Measurements from ENCODE around the gene SNX9.
"Not testable (repeated sequence)": the region's sequence is repeated elsewhere in the genome, so short reads cannot be mapped to it uniquely, and the experiment has no call there.

SNX9 gene

DNA sequence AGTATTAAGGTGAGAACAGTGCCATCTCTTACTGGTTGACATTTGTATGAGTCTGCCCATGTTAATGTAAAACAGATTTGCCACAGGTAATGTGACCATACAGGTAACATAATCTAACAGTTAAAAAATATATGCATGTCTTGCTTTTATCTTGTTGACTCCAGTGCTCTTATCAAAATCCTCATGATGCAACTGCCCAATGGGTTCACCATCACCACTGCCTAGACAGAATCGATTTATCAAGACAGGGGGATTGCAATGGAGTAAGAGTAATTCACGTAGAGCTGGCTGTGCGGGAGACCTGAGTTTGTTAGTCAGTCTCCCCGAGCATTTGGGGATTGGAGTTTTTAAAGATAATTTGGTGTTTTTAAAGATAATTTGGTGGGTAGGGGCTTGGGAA is 19.2 kb downstream of the SNX9 start:
- no peak overlapping the region; the same call in 1 of the 2 replicates for H3K27ac ChIP-seq
- TF ChIP-seq, protein P1, sequence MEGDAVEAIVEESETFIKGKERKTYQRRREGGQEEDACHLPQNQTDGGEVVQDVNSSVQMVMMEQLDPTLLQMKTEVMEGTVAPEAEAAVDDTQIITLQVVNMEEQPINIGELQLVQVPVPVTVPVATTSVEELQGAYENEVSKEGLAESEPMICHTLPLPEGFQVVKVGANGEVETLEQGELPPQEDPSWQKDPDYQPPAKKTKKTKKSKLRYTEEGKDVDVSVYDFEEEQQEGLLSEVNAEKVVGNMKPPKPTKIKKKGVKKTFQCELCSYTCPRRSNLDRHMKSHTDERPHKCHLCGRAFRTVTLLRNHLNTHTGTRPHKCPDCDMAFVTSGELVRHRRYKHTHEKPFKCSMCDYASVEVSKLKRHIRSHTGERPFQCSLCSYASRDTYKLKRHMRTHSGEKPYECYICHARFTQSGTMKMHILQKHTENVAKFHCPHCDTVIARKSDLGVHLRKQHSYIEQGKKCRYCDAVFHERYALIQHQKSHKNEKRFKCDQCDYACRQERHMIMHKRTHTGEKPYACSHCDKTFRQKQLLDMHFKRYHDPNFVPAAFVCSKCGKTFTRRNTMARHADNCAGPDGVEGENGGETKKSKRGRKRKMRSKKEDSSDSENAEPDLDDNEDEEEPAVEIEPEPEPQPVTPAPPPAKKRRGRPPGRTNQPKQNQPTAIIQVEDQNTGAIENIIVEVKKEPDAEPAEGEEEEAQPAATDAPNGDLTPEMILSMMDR (conservative IDR thresholded peaks at IDR 0.05), result no peak
- no peak for TF ChIP-seq ZFX (IDR thresholded peaks at IDR 0.05)

DNA sequence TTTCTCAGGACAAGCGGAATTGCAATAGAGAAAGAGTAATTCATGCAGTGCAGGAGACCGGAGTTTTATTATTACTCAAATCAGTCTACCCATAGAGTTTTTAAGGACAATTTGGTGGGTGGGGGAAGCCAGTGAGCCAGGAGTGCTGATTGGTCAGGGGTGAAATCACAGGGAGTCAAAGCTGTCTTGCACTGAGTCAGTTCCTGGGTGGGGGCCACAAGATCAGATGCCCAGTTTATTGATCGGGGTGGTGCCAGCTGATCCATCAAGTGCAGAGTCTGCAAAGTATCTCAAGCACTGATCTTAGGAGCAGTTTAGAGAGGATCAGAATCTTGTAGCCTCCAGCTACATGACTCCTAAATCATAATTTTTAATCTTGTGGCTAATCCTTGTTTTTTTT is 21.1 kb downstream of the SNX9 start:
- not testable (repeated sequence) for H3K27ac ChIP-seq

DNA sequence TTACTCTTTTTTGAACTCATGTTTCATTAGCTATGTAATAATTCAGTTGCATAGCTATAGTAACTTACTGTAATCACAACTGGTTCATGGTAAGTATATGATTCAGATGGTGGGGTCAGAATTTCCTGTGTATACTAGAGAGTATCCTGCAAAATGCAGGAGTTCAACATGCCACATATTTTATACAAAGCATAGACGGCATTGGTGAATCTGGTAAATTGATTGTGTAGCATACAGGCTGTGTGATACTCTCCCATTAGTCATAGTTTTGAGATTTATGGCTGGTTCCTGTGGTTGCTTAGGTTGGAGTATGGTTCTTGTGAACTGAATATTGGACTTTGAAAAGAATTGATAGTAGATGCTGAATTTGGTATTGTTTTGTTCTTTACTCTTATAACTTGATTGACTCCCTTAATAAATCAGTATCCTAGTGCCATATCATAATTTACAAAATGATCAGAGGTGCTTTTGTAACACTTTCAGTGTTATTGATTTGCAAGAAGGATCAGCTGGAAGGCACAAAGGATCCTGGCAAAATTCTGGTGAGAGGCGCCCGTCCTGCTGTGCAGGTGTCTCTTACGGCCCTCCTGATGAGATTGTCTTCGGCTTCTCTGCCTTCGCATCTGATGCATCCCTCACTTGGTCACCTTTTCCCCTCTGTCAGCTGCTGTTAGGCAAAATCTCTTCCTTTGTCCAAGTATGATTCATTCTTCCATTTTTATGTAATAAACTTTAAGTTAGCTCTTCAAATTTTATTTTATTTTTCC is 22.6 kb downstream of the SNX9 start:
- no peak overlapping the region for H3K27ac ChIP-seq
- no peak for TF ChIP-seq ZFX (IDR thresholded peaks at IDR 0.05)
- TF ChIP-seq, protein P1 (conservative IDR thresholded peaks at IDR 0.05), result no peak

DNA sequence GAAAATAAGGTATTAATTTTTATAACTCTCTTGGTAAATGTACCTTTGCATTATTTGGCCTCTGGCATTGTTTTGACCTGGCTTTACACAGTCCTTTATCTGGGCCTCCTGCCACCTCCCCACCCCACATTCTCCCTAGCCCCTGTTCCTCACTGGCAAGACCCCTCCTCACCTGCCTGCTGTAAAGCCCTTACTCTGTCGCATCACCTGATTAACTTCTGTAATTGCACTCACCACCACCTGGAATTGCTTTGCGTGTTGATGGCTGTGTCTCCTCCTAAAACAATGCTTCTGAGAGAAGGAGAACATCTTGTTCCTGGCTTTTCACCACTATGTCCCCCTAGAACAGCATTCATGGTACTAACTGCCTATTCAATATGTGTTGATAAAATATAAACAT is 24.8 kb downstream of the SNX9 start:
- H3K27ac ChIP-seq, result no peak overlapping the region
- no peak for TF ChIP-seq ZFX (IDR thresholded peaks at IDR 0.05)
- TF ChIP-seq, protein P1 (conservative IDR thresholded peaks at IDR 0.05), result no peak

DNA sequence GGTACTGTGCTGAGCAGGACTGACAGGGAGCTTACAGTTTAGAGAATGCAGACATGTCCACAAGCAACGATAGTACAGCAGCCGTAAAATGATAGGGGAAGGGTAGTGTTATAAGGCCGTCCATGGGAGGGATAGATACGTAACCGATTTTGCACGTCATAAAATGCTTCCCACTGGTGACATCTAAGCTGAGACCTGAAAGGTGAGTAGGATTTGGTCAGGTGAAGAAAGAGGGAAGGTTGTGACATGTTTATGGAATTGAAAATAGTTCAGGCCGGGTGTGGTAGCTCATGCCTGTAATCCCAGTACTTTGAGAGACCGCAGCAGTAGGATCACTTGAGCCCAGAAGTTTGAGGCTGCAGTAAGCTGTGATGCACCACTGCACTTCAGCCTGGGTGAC is 25.6 kb downstream of the SNX9 start:
- no peak overlapping the region for H3K27ac ChIP-seq
- TF ChIP-seq ZFX (IDR thresholded peaks at IDR 0.05), result no peak
- TF ChIP-seq, protein P1 (conservative IDR thresholded peaks at IDR 0.05), result no peak

DNA sequence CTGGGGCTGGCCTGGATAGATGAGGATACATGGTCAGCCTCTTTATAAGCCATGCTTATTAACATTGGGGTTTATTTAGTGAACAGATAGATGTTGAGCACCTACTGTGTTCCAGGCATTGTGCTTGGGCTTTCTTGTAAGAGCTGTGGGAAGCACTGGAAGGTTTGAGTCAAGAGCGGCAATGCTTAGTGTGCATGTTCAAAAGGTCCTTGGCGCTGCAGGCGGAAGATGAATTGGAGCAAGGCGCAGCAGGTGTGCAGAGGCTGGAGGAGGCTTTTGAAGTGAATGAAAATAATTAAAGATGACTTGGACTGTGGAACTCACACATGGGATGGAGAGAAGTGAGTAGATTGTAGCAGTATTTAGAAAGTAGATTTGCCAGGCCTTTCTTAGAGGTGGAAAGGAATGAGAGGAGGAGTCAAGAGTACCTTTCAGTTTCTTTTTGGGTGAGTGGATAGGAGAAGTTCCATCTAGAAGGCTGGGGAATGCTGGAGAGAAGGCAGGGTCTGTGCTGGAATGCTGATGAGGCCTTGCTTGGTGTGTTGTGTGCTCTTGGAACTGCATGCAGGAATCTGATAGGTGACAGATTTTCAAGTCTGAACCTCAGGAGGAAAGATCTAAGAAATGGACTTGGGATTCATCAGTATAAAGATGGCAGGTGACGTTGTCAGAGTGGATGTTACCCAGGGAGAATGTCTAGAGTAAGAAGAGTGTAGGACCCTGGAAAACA is 26.4 kb downstream of the SNX9 start:
- H3K27ac ChIP-seq, result no peak overlapping the region
- TF ChIP-seq ZFX (IDR thresholded peaks at IDR 0.05), result no peak
- TF ChIP-seq, protein P1 (conservative IDR thresholded peaks at IDR 0.05), result no peak

DNA sequence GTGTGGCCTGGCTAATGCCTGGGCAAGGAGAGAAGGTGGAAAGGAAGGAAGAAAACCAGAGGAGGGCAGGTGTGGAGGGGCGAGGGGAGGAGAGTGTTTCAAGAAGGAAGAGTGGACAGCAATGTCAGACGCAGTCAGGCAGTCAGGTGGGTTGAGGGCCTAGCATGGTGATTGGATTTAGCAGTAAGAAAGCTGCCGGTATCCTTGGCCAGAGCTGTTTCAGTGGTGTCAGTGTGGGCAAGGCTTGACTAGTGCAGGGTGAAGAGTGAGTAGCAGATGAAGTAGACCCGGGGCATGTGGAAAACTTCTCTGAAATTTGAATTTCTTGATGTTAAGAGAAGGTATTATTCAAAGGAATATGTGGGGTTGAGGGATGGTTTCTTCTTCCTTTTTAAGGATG is 27.0 kb downstream of the SNX9 start:
- no peak for TF ChIP-seq ZFX (IDR thresholded peaks at IDR 0.05)
- TF ChIP-seq, protein P1 (conservative IDR thresholded peaks at IDR 0.05), result no peak

More for the DNA sequence above, 27.0 kb downstream of the SNX9 start:
- no peak overlapping the region for H3K27ac ChIP-seq
